Epithelial cell of esophagus (primary cell): ENCODE data around the gene SMIM17.

Experiments
- DNase-seq: peaks from one replicate; pipeline ENCODE4 v3.0.0; 2010; ENCODE audit warnings: low read depth
- H3K4me3 ChIP-seq: 2 replicates; pipeline ENCODE4 v1.5.1; 2011; ENCODE audit warnings: mild to moderate bottlenecking, low read length, control low read depth
- TF ChIP-seq, protein P1 (sequence below): IDR thresholded peaks from 2 replicates; pipeline ENCODE4 v1.5.1; 2011; ENCODE audit warnings: low read depth, mild to moderate bottlenecking, low read length, control low read depth, inconsistent platforms; ENCODE audit not compliant: insufficient read depth; ENCODE audit errors: missing control alignments

SMIM17 gene

DNA sequence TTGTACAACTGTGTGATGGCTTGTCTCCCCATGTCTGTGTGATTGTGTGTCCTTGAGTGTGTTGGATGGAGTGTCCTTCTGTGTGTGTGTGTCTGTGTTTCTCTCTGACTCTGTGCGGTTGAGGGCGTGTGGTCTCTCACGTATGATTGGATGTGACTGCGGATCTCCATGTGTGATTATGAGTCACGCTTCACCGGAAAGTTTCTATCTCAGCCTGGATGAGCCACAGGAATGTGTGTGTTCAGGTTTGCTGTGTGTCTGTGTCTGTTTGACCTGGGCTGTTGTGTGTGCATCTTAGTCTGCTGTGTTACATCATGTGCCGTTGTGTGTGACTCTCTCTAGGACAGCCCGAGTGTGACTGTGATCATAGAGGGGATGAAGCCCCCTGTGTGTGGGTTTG is 44.1 kb downstream of the SMIM17 start:
- DNase-seq = no peak
- TF ChIP-seq, protein P1, sequence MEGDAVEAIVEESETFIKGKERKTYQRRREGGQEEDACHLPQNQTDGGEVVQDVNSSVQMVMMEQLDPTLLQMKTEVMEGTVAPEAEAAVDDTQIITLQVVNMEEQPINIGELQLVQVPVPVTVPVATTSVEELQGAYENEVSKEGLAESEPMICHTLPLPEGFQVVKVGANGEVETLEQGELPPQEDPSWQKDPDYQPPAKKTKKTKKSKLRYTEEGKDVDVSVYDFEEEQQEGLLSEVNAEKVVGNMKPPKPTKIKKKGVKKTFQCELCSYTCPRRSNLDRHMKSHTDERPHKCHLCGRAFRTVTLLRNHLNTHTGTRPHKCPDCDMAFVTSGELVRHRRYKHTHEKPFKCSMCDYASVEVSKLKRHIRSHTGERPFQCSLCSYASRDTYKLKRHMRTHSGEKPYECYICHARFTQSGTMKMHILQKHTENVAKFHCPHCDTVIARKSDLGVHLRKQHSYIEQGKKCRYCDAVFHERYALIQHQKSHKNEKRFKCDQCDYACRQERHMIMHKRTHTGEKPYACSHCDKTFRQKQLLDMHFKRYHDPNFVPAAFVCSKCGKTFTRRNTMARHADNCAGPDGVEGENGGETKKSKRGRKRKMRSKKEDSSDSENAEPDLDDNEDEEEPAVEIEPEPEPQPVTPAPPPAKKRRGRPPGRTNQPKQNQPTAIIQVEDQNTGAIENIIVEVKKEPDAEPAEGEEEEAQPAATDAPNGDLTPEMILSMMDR = no peak
- no peak overlapping the region for H3K4me3 ChIP-seq

DNA sequence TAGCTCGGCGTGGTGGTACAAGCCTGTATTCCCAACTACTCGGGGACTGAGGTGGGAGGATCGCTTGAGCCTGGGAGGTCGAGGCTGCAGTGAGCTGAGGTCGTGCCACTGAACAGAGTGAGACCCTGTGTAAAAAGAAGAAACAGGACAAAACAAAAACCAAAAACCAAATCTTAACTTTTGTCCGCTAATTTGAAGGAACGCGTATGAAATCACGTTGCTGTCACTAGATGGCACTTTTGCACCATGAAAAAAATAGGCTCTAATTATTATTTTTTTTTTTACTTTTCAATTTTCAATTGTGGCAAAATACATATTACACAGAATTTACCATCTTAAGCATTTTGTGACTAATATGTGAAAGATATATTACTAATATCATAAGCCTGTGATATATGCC is 46.2 kb downstream of the SMIM17 start:
- H3K4me3 ChIP-seq = no peak overlapping the region
- DNase-seq = no peak

DNA sequence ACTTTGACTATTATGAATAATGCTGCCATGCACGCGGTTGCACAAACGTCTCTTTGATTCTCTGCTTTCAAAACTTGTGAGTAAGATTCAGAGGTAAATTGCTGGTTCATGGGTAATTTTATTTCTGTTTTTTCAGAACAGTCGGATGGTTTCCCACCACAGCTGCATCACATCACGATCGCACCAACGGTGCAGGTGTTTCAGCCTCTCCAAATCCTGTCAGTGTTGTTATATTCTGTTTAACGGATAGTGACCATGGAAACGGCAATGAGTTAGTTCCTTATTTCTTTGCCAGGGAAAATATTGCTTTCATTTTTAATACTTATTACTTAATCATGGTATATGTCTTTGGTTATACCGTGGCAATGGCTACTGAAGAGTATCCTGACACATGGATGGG is 47.7 kb downstream of the SMIM17 start:
- TF ChIP-seq, protein P1 = no peak
- DNase-seq = no peak
- no peak overlapping the region for H3K4me3 ChIP-seq

More for the DNA sequence above, 46.2 kb downstream of the SMIM17 start:
- TF ChIP-seq, protein P1 = no peak

DNA sequence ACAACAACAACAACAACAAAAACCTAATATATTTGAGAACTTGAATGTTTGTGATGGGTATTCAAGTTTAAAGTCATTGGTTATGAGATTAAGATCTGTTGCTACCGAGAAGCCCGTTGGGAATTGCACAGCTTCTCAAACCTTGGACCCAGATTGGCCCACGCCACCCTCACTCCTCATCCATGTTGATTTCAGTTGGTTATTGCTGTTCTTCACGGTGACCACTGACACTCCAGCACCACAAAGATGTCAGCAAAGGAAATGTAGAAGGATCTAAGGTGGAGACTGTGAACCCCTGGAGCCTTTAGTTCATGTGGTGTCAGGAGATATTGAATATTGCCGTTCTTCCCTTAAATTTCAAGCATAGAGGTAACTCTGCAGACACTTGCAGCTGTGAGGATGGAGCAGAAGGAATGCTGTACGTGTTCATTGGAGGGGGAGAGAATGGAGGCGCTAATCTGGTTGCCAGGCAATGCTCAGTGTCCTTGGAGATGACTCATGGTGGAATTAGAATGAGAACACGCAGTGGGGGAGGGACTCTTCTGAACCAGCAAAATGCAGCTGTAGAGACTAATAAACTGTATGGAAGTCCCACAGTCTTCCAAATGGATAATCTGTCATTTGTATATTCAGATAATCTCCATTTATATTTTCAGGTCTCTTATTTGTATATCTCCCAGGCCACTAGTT is 49.4 kb downstream of the SMIM17 start:
- no peak for DNase-seq

DNA sequence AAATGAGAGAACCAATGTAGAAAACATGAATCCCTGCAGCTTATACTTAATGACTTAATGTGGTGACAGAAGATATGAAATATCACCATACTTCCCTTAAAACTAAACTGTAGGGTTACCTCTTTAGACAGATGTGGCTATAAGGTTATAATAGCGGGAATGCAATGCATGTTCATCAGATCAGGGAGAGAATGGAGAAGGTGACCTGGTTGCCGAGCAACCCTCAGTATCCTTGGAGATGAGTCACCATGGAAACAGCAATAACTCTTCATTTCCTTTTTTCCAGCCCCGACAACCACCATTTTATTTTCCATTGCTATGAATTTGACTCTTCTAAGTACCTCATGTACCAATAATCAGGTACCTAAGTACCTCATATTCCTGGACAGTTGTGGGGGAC is 56.6 kb downstream of the SMIM17 start:
- TF ChIP-seq, protein P1 = no peak
- no peak overlapping the region for H3K4me3 ChIP-seq
- no peak for DNase-seq

More for the DNA sequence above, 49.4 kb downstream of the SMIM17 start:
- TF ChIP-seq, protein P1 = no peak
- no peak overlapping the region for H3K4me3 ChIP-seq

DNA sequence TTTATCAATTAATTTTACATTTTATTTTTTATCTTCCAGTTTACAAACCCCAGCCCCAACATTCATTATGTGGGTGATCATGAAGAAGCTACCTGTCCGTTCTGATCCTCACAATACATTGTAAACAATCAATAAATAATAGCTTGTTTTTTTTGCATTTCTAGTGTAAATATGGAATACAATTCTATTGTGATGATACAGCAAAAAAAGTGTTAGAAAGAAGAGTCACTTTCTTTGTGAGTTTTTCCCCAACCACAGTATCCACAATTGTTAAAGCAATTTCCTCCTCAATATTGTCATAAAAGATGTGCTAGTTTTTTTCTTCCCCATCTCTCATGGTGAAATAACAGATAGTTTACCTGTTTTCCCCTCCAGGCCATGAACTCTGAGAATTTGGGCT is 58.9 kb downstream of the SMIM17 start:
- DNase-seq = no peak
- H3K4me3 ChIP-seq = no peak overlapping the region
- TF ChIP-seq, protein P1 = no peak

DNA sequence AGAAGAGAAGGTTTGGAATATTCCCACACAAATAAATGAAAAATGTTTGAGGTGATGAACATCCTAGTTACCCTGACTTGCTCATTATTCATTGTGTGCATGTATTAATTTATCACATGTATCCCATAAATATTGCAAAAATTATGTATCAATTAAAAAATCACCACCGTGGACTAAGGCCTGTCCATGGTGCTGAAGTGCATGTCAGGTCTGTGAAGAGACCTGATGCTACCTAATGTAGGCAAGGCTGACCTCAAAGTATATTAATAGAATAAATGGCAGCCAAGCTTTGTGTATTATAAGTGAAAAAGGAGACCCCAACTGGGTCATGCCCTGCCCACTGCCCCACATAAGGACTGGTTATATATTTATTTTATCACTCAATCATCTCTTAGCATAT is 63.0 kb downstream of the SMIM17 start:
- H3K4me3 ChIP-seq = no peak overlapping the region
- TF ChIP-seq, protein P1 = no peak
- DNase-seq = no peak
